Measurements from ENCODE around the gene GPBP1L1. TPM values are rescaled to one million over a fixed set of nuclear protein-coding genes. Genes with fewer than 3 reads are reported as not detected.

The GPBP1L1 gene
- total RNA-seq, 1 experiment from 2014 or later: 105 TPM

GRCh38 chr1:45589861-45590260 is 96.5 kb downstream of the GPBP1L1 start:
- DNase-seq (ENCODE audit: low read depth): no peak

DNA sequence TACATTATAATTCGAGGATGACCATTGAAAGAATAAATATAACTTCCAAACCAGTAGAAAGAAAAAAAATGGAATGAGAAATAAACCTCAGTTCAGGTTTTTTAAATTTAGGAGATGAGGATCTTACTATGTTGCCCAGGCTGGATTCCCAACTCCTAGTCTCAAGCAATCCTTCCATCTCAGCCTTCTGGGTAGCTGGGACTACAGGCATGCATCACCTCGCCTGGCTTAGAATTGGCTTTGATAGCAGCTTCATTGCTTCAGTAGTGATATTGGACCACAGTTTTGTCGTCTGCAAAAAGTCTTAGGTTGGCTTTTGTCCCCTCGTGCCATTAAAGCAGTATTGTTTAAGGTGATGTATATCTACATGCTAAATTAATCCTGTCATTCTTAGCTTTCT is 99.6 kb downstream of the GPBP1L1 start:
- DNase-seq (ENCODE audit: low read depth): no peak

- DNase-seq (ENCODE audit: low read depth): no peak
These were observed 100.7 kb downstream of the GPBP1L1 start for GRCh38 chr1:45585496-45586075.

- DNase-seq (ENCODE audit: low read depth): no peak
These were observed 101.3 kb downstream of the GPBP1L1 start for GRCh38 chr1:45585110-45585426.

GRCh38 chr1:45584351-45585109 is 101.8 kb downstream of the GPBP1L1 start:
- DNase-seq (ENCODE audit: low read depth): peak; percentile 88

DNA sequence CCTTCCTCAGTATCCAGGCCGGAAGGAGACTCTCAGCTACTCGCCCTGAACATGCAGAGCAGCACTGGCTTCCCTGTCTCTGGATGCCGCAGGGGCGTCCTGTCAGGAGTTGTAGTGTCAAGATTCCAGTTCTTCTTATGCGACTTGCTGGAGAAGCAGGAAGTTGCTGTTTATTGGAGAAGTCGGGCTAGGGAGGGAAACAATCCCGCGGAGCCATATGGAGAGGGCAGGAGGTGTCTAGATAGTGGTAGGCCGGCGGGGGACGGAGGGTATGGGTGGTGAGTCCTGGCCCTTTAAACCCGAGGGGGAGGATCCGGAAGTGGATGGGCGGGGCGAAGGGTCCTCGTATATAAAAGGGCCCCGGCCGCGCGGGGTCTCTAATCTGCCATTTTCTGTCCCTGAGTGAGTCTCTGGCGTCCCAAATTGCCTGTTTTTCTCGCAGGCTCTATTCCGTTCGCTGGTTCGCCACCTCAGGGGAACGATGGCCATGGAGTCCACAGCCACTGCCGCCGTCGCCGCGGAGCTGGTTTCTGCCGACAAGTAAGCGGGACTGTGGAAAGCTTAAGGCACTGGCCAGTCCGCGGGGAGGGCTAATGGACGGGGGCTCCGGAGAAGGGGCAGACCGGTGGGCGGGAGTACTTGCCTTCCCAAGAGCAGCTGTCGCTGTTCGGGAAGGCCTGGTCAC is 102.5 kb downstream of the GPBP1L1 start, which contains the start of gene NASP:
NASP (plus strand) TSS at position 376 of the 685 bp plus-strand sequence; CDS start at position 482, 106 bp downstream.
- peak; percentile 83 for DNase-seq (ENCODE audit: low read depth)

DNA sequence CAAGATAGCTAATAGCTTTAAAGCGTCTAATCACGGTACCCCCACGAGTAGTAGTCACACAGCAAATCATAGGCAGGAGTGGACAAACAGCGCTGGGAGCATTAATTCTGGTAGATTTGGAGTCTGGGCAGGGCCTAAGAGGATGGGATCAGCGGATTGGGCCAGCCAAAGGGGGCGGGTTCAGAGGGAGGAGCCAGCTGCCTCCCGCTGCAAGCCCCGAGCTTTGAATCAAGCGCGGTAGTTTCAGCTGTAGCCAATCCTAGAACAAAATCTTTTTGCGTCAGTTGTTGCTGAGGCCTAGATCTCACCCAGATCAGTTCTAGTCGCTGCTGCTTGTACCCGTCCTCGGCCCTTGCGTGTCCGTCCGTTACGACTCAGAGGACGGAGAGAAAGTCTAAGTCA is 103.1 kb downstream of the GPBP1L1 start:
- DNase-seq (ENCODE audit: low read depth): peak; percentile 97

Other genes starting within 250 kb of the GPBP1L1 start
- 2.3 and 4.9 TPM in 2 replicates for gene TESK2, start 195.4 kb downstream of the GPBP1L1 start, total RNA-seq (2014; rRNA removed; shearing (Covaris generic))
- 2.2 and 2.4 TPM in 2 replicates for gene CCDC163, start 186.5 kb downstream of the GPBP1L1 start, total RNA-seq (2014; rRNA removed; shearing (Covaris generic))
- gene MMACHC, start 186.2 kb downstream of the GPBP1L1 start, total RNA-seq (2014; rRNA removed; shearing (Covaris generic)): 9.1 and 9.8 TPM in 2 replicates
- 948 and 962 TPM in 2 replicates for gene PRDX1, start 164.6 kb downstream of the GPBP1L1 start, total RNA-seq (2014; rRNA removed; shearing (Covaris generic))
- 79.2 and 82.5 TPM in 2 replicates for gene AKR1A1, start 135.7 kb downstream of the GPBP1L1 start, total RNA-seq (2014; rRNA removed; shearing (Covaris generic))
- gene NASP, start 102.5 kb downstream of the GPBP1L1 start, total RNA-seq (2014; rRNA removed; shearing (Covaris generic)): 133 and 157 TPM in 2 replicates
- gene CCDC17, start 62.5 kb downstream of the GPBP1L1 start, total RNA-seq (2014; rRNA removed; shearing (Covaris generic)): 0.20 and 0.36 TPM in 2 replicates
- 40.5 and 49.0 TPM in 2 replicates for gene TMEM69, start 1.6 kb upstream of the GPBP1L1 start, total RNA-seq (2014; rRNA removed; shearing (Covaris generic))
- gene IPP, start 64.1 kb upstream of the GPBP1L1 start, total RNA-seq (2014; rRNA removed; shearing (Covaris generic)): 7.9 and 9.4 TPM in 2 replicates
- gene MAST2, start 117.1 kb upstream of the GPBP1L1 start, total RNA-seq (2014; rRNA removed; shearing (Covaris generic)): 13.1 and 14.2 TPM in 2 replicates